ENCODE results near the gene POLA1.

GRCh38 chrX:24693453-24694202, at the start of gene POLA1:
- TF ChIP-seq RAD21 (conservative IDR thresholded peaks at IDR 0.05) (peak; percentile 11), CTCF (IDR thresholded peaks at IDR 0.05; ENCODE audit: poor library complexity, severe bottlenecking) (peak; percentile 26), EP300 (conservative IDR thresholded peaks at IDR 0.05; ENCODE audit: poor library complexity, severe bottlenecking) (peak; percentile 16), EZH2 (IDR thresholded peaks at IDR 0.05; ENCODE audit: borderline replicate concordance, insufficient read depth, low read length, poor library complexity, severe bottlenecking) (no peak)
